IMR-90 (cell line): ENCODE data around the gene AIFM2. TPM values are rescaled to one million over a fixed set of nuclear protein-coding genes. Genes with fewer than 3 reads are reported as not detected.

Experiments
- ATAC-seq: fragments of 200-7000 bp; cut with Tn5 transposase; 2 replicates; pipeline ENCODE4 v1.9.1; 2020; ENCODE audit warnings: low read depth, mild to moderate bottlenecking, moderate library complexity
- BruUV-seq: library from RNA; stranded (reverse); fragments of 400-500 nt; replicated peaks from 2 replicates; lab custom pipeline; 2021; lab: Mats Ljungman, UMichigan
- CTCF ChIA-PET: fragments of 300-600 bp; formaldehyde crosslinking; extraction: SDS; loops from one replicate; lab custom pipeline; 2021; ENCODE audit warnings: antibody characterized with exemption; lab: Yijun Ruan, JAX
- POLR2A ChIA-PET: fragments of 300-600 bp; sonication (Branson Sonifier 250); formaldehyde crosslinking; loops from one replicate; lab custom pipeline; 2022; ENCODE audit warnings: antibody characterized with exemption; ENCODE audit not compliant: unreplicated experiment; lab: Charles Lee
- DNase-seq: peaks from one replicate; pipeline ENCODE4 v3.0.0; 2013
- H2AFZ ChIP-seq: replicated peaks from 2 replicates; pipeline ENCODE3; 2013; ENCODE audit warnings: low read length, mild to moderate bottlenecking; ENCODE audit not compliant: poor library complexity
- H2AK5ac ChIP-seq: 2 replicates; pipeline ENCODE4 v1.6.1; 2013; ENCODE audit warnings: low read depth, low read length, inconsistent platforms
- H2AK9ac ChIP-seq: replicated peaks from 2 replicates; pipeline ENCODE3; 2013; ENCODE audit warnings: mild to moderate bottlenecking, low read depth, low read length, moderate library complexity; ENCODE audit not compliant: poor library complexity
- H2BK120ac ChIP-seq: 2 replicates; pipeline ENCODE4 v1.6.1; 2013; ENCODE audit warnings: low read depth, low read length, inconsistent platforms
- H2BK15ac ChIP-seq: 3 replicates; pipeline ENCODE4 v1.6.1; 2013; ENCODE audit warnings: low read depth, low read length, inconsistent platforms
- H2BK20ac ChIP-seq: 2 replicates; pipeline ENCODE4 v1.6.1; 2013; ENCODE audit warnings: low read depth, mild to moderate bottlenecking, inconsistent platforms, low read length, moderate library complexity
- H2BK5ac ChIP-seq: 2 replicates; pipeline ENCODE4 v1.6.1; 2013; ENCODE audit warnings: mild to moderate bottlenecking, low read depth, low read length, inconsistent platforms; ENCODE audit not compliant: poor library complexity, severe bottlenecking
- H3K14ac ChIP-seq: replicated peaks from 2 replicates; pipeline ENCODE4 v1.6.1; 2013; ENCODE audit warnings: low read depth, low read length, inconsistent platforms
- H3K18ac ChIP-seq: 2 replicates; pipeline ENCODE4 v1.6.1; 2013; ENCODE audit warnings: low read depth, low read length, control low read depth
- H3K23ac ChIP-seq: 2 replicates; pipeline ENCODE4 v1.6.1; 2013; ENCODE audit warnings: low read depth, low read length, inconsistent platforms
- H3K27ac ChIP-seq: 2 replicates; pipeline ENCODE4 v1.5.1; 2013; ENCODE audit warnings: mild to moderate bottlenecking, control low read depth, low read length; ENCODE audit not compliant: insufficient read depth
- H3K27me3 ChIP-seq: 2 replicates; pipeline ENCODE4 v1.6.1; 2013; ENCODE audit warnings: low read length; ENCODE audit not compliant: control insufficient read depth, insufficient read depth
- H3K36me3 ChIP-seq: 2 replicates; pipeline ENCODE4 v1.6.1; 2013; ENCODE audit warnings: low read length, mixed read lengths; ENCODE audit not compliant: control insufficient read depth, insufficient read depth
- H3K4ac ChIP-seq: 2 replicates; pipeline ENCODE4 v1.6.1; 2013; ENCODE audit warnings: low read depth, low read length, inconsistent platforms
- H3K4me1 ChIP-seq: 2 replicates; pipeline ENCODE4 v1.6.1; 2013; ENCODE audit warnings: low read length, mixed read lengths; ENCODE audit not compliant: control insufficient read depth, insufficient read depth
- H3K4me2 ChIP-seq: 2 replicates; pipeline ENCODE4 v1.6.1; 2013; ENCODE audit warnings: low read depth, mild to moderate bottlenecking, control low read depth, low read length, moderate library complexity
- H3K4me3 ChIP-seq: 2 replicates; pipeline ENCODE4 v1.5.1; 2013; ENCODE audit warnings: low read depth, mild to moderate bottlenecking, control low read depth, low read length, moderate library complexity; ENCODE audit not compliant: insufficient read depth
- H3K56ac ChIP-seq: 2 replicates; pipeline ENCODE4 v1.6.1; 2013; ENCODE audit warnings: low read length, inconsistent platforms; ENCODE audit not compliant: insufficient read depth; ENCODE audit errors: extremely low read depth
- H3K79me1 ChIP-seq, 2 experiments: 2 replicates each; pipeline ENCODE4 v1.6.1; 2013; ENCODE audit warnings: low read length in 2 of 2, inconsistent platforms in 1 of 2, low read depth in 1 of 2
- H3K9ac ChIP-seq: 2 replicates; pipeline ENCODE4 v1.6.1; 2013; ENCODE audit warnings: low read depth, low read length, control low read depth
- H3K9me1 ChIP-seq: 2 replicates; pipeline ENCODE4 v1.6.1; 2013; ENCODE audit warnings: low read length, inconsistent platforms; ENCODE audit not compliant: insufficient read depth
- H3K9me3 ChIP-seq: 2 replicates; pipeline ENCODE4 v1.6.1; 2013; ENCODE audit warnings: low read length; ENCODE audit not compliant: control insufficient read depth, insufficient read depth
- H4K20me1 ChIP-seq: 2 replicates; pipeline ENCODE4 v1.6.1; 2013; ENCODE audit warnings: low read length, inconsistent platforms; ENCODE audit not compliant: insufficient read depth
- H4K5ac ChIP-seq: 2 replicates; pipeline ENCODE4 v1.6.1; 2013; ENCODE audit warnings: mild to moderate bottlenecking, low read depth, low read length, control low read depth
- H4K8ac ChIP-seq, 2 experiments: 2 replicates each; pipeline ENCODE4 v1.6.1; 2013; ENCODE audit warnings: low read depth in 2 of 2, low read length in 2 of 2, control low read depth in 1 of 2, inconsistent platforms in 1 of 2
- H4K91ac ChIP-seq: 2 replicates; pipeline ENCODE4 v1.6.1; 2013; ENCODE audit warnings: low read depth, low read length, inconsistent platforms; ENCODE audit not compliant: insufficient read depth
- BHLHE40 ChIP-seq: fragments of 150-350 bp; IDR thresholded peaks from 2 replicates; pipeline ENCODE4 v1.6.1; 2016; ENCODE audit warnings: mild to moderate bottlenecking, low read depth, low read length
- CEBPB ChIP-seq: IDR thresholded peaks from 2 replicates; pipeline ENCODE4 v1.6.1; 2012; ENCODE audit warnings: low read depth, low read length, improper control_type of control experiment
- FOS ChIP-seq: fragments of 150-350 bp; IDR thresholded peaks from 2 replicates; pipeline ENCODE4 v1.6.1; 2016; ENCODE audit warnings: low read depth, low read length
- MAFK ChIP-seq: IDR thresholded peaks from 2 replicates; pipeline ENCODE4 v1.6.1; 2012; ENCODE audit warnings: low read depth, low read length, improper control_type of control experiment
- MXI1 ChIP-seq: IDR thresholded peaks from 2 replicates; pipeline ENCODE4 v1.6.1; 2012; ENCODE audit warnings: low read depth, mild to moderate bottlenecking, low read length, moderate library complexity, borderline replicate concordance
- NFE2L2 ChIP-seq: fragments of 150-350 bp; IDR thresholded peaks from 2 replicates; pipeline ENCODE4 v1.6.1; 2016; ENCODE audit warnings: low read depth, mild to moderate bottlenecking, low read length
- POLR2A ChIP-seq: IDR thresholded peaks from 2 replicates; pipeline ENCODE4 v1.6.1; 2012; ENCODE audit warnings: mild to moderate bottlenecking, low read depth, low read length
- RAD21 ChIP-seq: IDR thresholded peaks from 2 replicates; pipeline ENCODE4 v1.6.1; 2012; ENCODE audit warnings: low read length, improper control_type of control experiment
- RCOR1 ChIP-seq: IDR thresholded peaks from 2 replicates; pipeline ENCODE4 v1.6.1; 2012; ENCODE audit warnings: mild to moderate bottlenecking, low read length, improper control_type of control experiment; ENCODE audit not compliant: insufficient replicate concordance
- RFX5 ChIP-seq: IDR thresholded peaks from 2 replicates; pipeline ENCODE4 v1.8.0; 2012; ENCODE audit warnings: low read depth, mild to moderate bottlenecking, low read length, moderate library complexity
- SMC3 ChIP-seq: fragments of 150-350 bp; IDR thresholded peaks from 2 replicates; pipeline ENCODE4 v1.6.1; 2016; ENCODE audit warnings: low read depth, mild to moderate bottlenecking, antibody characterized with exemption, low read length, moderate library complexity
- WGBS, 2 experiments: methylation state at CpG; one replicate each; pipeline versions ENCODE4 v1.1.5 to v1.1.7; 2013; ENCODE audit warnings: missing lambda C conversion rate in 2 of 2; ENCODE audit not compliant: insufficient read length in 1 of 2; ENCODE audit errors: extremely low coverage in 2 of 2; 5-methylcytosine and 5-hydroxymethylcytosine counted together
- dilution Hi-C: fragments of 300-500 bp; cut with HindIII; formaldehyde crosslinking; loops from one replicate; pipeline ENCODE4 v1.14.3; 2018; ENCODE audit warnings: low sequenced_read_pairs; ENCODE audit not compliant: unreplicated experiment
- in situ Hi-C: fragments of 300-500 bp; cut with MboI; formaldehyde crosslinking; loops from 3 replicates; pipeline ENCODE4 v1.14.3; 2019; ENCODE audit warnings: low sequenced_read_pairs, inconsistent platforms, mixed read lengths
- intact Hi-C: fragments of 100-400 bp; cut with micrococcal nuclease; formaldehyde crosslinking; loops from 2 replicates; pipeline ENCODE4 v1.10.0; 2022
- polyA plus RNA-seq, 3 experiments: library from polyadenylated mRNA; depleted of rRNA; stranded (reverse); fragments of >200 nt; gene quantifications; 2 replicates each; pipeline ENCODE4 v1.2.3, GENCODE V29; 2012; ENCODE audit warnings: low replicate concordance in 1 of 3
- total RNA-seq: library from RNA; depleted of rRNA; stranded (reverse); fragments of >200 nt; gene quantifications from 2 replicates; pipeline ENCODE4 v1.2.3, GENCODE V29; 2012
- TF ChIP-seq, protein P1 (sequence below): fragments of 150-350 bp; IDR thresholded peaks from 2 replicates; pipeline ENCODE4 v1.6.1; 2016; ENCODE audit warnings: low read depth, mild to moderate bottlenecking, low read length, moderate library complexity, borderline replicate concordance
- TF ChIP-seq, protein P2 (sequence below): fragments of 150-350 bp; IDR thresholded peaks from 2 replicates; pipeline ENCODE4 v1.6.1; 2017; ENCODE audit warnings: mild to moderate bottlenecking, antibody characterized with exemption, low read length, low read depth
- TF ChIP-seq, protein P3 (sequence below): conservative IDR thresholded peaks from 2 replicates; pipeline ENCODE4 v1.5.1; 2012; ENCODE audit warnings: mild to moderate bottlenecking, low read depth, low read length, improper control_type of control experiment

The AIFM2 gene
- total and polyA plus RNA-seq, 2 of the 4 experiments (the other 2 are of a cell fraction), result 2.0 to 4.6 TPM

DNA sequence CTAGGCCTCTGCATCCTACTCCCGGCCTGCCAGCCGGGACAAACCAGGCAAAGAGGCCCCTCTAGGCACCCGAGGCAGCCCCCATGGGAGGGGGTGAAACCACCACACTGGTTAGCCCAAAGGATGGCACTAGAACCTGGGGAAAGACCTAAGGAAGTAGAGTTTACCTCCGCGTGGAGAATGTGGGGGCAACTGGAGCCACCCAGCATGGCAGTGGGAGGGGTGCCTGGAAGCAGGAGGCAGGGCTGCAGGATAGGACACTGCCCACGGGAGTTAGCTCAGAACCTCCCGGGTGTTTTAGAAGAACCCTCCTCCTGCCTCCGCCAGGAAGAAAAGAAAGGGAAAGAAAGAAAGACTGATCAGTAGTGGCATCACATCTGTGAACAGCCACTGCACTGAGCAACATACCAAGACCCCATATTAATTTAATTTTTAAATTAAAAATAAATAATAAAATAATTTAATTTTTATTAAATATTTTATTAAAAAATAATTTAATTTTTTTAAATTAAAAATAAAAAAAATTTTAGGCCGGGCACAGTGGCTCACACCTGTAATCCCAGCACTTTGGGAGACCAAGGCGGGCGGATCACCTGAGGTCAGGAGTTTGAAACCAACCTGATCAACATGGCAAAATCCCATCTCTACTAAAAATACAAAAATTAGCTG, 11.2 kb downstream of the AIFM2 start:
- BruUV-seq, result no TSS peak
- no peak overlapping the region for H2AFZ ChIP-seq
- H4K20me1 ChIP-seq, result peaks cover 2% of the 10 kb centered on the region
- intact Hi-C loops (no loop called here), in situ Hi-C loops (no loop called here), dilution Hi-C loops (no loop called here)
- no peak overlapping the region for H3K9ac ChIP-seq
- H3K23ac ChIP-seq, result no peak overlapping the region
- H3K18ac ChIP-seq, result no peak overlapping the region
- no peak overlapping the region for H2AK9ac ChIP-seq
- no peak overlapping the region for H3K4me2 ChIP-seq
- no peak overlapping the region for H3K56ac ChIP-seq
- H2BK120ac ChIP-seq, result no peak overlapping the region
- no peak overlapping the region for H2BK5ac ChIP-seq
- H3K27me3 ChIP-seq, result no peaks in the 10 kb centered on the region
- no peak overlapping the region for H2BK20ac ChIP-seq
- H2AK5ac ChIP-seq, result no peak overlapping the region
- peaks cover 10 to 11% of the 10 kb centered on the region in 2 experiments for H3K79me1 ChIP-seq
- ChIA-PET CTCF (no interaction called here), POLR2A (no interaction called here)
- H3K4me1 ChIP-seq, result no peaks in the 10 kb centered on the region; the same call in 1 of the 2 replicates
- 0 out of 2 replicates have a peak, but pooled peaks cover 2% of the 10 kb centered on the region for H3K9me3 ChIP-seq
- TF ChIP-seq SMC3 (no peak), POLR2A (no peak), MXI1 (no peak), RCOR1 (no peak), RAD21 (no peak), BHLHE40 (no peak), RFX5 (no peak), FOS (no peak), NFE2L2 (no peak), CEBPB (no peak), MAFK (no peak)
- TF ChIP-seq, protein P1, sequence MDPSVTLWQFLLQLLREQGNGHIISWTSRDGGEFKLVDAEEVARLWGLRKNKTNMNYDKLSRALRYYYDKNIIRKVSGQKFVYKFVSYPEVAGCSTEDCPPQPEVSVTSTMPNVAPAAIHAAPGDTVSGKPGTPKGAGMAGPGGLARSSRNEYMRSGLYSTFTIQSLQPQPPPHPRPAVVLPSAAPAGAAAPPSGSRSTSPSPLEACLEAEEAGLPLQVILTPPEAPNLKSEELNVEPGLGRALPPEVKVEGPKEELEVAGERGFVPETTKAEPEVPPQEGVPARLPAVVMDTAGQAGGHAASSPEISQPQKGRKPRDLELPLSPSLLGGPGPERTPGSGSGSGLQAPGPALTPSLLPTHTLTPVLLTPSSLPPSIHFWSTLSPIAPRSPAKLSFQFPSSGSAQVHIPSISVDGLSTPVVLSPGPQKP, result no peak
- TF ChIP-seq, protein P2, sequence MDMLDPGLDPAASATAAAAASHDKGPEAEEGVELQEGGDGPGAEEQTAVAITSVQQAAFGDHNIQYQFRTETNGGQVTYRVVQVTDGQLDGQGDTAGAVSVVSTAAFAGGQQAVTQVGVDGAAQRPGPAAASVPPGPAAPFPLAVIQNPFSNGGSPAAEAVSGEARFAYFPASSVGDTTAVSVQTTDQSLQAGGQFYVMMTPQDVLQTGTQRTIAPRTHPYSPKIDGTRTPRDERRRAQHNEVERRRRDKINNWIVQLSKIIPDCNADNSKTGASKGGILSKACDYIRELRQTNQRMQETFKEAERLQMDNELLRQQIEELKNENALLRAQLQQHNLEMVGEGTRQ, result no peak
- TF ChIP-seq, protein P3, sequence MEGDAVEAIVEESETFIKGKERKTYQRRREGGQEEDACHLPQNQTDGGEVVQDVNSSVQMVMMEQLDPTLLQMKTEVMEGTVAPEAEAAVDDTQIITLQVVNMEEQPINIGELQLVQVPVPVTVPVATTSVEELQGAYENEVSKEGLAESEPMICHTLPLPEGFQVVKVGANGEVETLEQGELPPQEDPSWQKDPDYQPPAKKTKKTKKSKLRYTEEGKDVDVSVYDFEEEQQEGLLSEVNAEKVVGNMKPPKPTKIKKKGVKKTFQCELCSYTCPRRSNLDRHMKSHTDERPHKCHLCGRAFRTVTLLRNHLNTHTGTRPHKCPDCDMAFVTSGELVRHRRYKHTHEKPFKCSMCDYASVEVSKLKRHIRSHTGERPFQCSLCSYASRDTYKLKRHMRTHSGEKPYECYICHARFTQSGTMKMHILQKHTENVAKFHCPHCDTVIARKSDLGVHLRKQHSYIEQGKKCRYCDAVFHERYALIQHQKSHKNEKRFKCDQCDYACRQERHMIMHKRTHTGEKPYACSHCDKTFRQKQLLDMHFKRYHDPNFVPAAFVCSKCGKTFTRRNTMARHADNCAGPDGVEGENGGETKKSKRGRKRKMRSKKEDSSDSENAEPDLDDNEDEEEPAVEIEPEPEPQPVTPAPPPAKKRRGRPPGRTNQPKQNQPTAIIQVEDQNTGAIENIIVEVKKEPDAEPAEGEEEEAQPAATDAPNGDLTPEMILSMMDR, result no peak
- H3K14ac ChIP-seq, result no peak overlapping the region
- no CpG with 5 or more reads among the region's 11 CpGs for WGBS, 2 experiments
- H4K5ac ChIP-seq, result no peak overlapping the region
- no peak overlapping the region for H3K4ac ChIP-seq
- H4K8ac ChIP-seq, result no peak overlapping the region
- H4K91ac ChIP-seq, result no peak overlapping the region
- no peak overlapping the region for H3K4me3 ChIP-seq
- no peak for ATAC-seq
- DNase-seq, result no peak
- peaks cover 9% of the 10 kb centered on the region; the same call in 1 of the 2 replicates for H3K9me1 ChIP-seq
- no peak overlapping the region for H2BK15ac ChIP-seq
- H3K36me3 ChIP-seq, result peaks cover 43% of the 10 kb centered on the region
- no peak overlapping the region for H3K27ac ChIP-seq
